DND-41 (cell line): ENCODE measurements around the gene L1TD1.
"Not testable (repeated sequence)": the region's sequence is repeated elsewhere in the genome, so short reads cannot be mapped to it uniquely, and the experiment has no call there.

Source experiments
- CTCF ChIP-seq: IDR thresholded peaks from 2 replicates; pipeline ENCODE4 v1.5.1; 2012; ENCODE audit warnings: borderline replicate concordance, low read length, moderate library complexity, mild to moderate bottlenecking; ENCODE audit not compliant: poor library complexity, severe bottlenecking; ENCODE audit errors: extremely low read depth
- EZH2 ChIP-seq: IDR thresholded peaks from 3 replicates; pipeline ENCODE4 v1.6.1; 2012; ENCODE audit warnings: borderline replicate concordance, low read depth, mild to moderate bottlenecking, moderate library complexity, low read length, inconsistent platforms; ENCODE audit not compliant: severe bottlenecking

GRCh38 chr1:62220456-62220855, 25.8 kb downstream of the L1TD1 start:
- TF ChIP-seq EZH2, CTCF: not testable (repeated sequence)
